ENCODE results near the gene DHX30. TPM values are rescaled to one million over a fixed set of nuclear protein-coding genes. Genes with fewer than 3 reads are reported as not detected.

The DHX30 gene
- polyA plus RNA-seq, 1 donor: 44.5 TPM

- Histone ChIP-seq H3K27me3 (ENCODE audit: control insufficient read depth, insufficient read depth, low read length) (no peaks in the 10 kb centered on the region), H3K9me3 (ENCODE audit: control insufficient read depth, low read depth, low read length) (no peaks in the 10 kb centered on the region), H3K4me3 (ENCODE audit: low read length) (no peak overlapping the region), H3K4me1 (ENCODE audit: control insufficient read depth, insufficient read depth, low read length) (peaks cover 13% of the 10 kb centered on the region), H3K27ac (ENCODE audit: low read length) (no peak overlapping the region), H3K36me3 (ENCODE audit: control insufficient read depth, insufficient read depth, low read length) (peaks cover 73% of the 10 kb centered on the region)
- no CpG with 5 or more reads among the region's 8 CpGs for WGBS (ENCODE audit: insufficient coverage, low lambda C conversion rate)
- no peak for DNase-seq
These were observed 64.6 kb downstream of the DHX30 start for GRCh38 chr3:47867451-47868044.

GRCh38 chr3:47868306-47868705 lies 65.4 kb downstream of the DHX30 start:
- Histone ChIP-seq H3K4me1 (ENCODE audit: control insufficient read depth, insufficient read depth, low read length) (peaks cover 19% of the 10 kb centered on the region), H3K9me3 (ENCODE audit: control insufficient read depth, low read depth, low read length) (no peaks in the 10 kb centered on the region), H3K36me3 (ENCODE audit: control insufficient read depth, insufficient read depth, low read length) (peaks cover 76% of the 10 kb centered on the region), H3K4me3 (ENCODE audit: low read length) (no peak overlapping the region), H3K27ac (ENCODE audit: low read length) (no peak overlapping the region), H3K27me3 (ENCODE audit: control insufficient read depth, insufficient read depth, low read length) (no peaks in the 10 kb centered on the region)
- no peak for DNase-seq
- no CpG with 5 or more reads among the region's 2 CpGs for WGBS (ENCODE audit: insufficient coverage, low lambda C conversion rate)

GRCh38 chr3:47870156-47870555 lies 67.2 kb downstream of the DHX30 start:
- DNase-seq: no peak
- Histone ChIP-seq H3K36me3 (ENCODE audit: control insufficient read depth, insufficient read depth, low read length) (peaks cover 64% of the 10 kb centered on the region), H3K27ac (ENCODE audit: low read length) (no peak overlapping the region), H3K27me3 (ENCODE audit: control insufficient read depth, insufficient read depth, low read length) (no peaks in the 10 kb centered on the region), H3K4me1 (ENCODE audit: control insufficient read depth, insufficient read depth, low read length) (peaks cover 19% of the 10 kb centered on the region), H3K9me3 (ENCODE audit: control insufficient read depth, low read depth, low read length) (no peaks in the 10 kb centered on the region), H3K4me3 (ENCODE audit: low read length) (no peak overlapping the region)
- no CpG with 5 or more reads among the region's 3 CpGs for WGBS (ENCODE audit: insufficient coverage, low lambda C conversion rate)

GRCh38 chr3:47870702-47871260 lies 67.8 kb downstream of the DHX30 start:
- no peaks in the 10 kb centered on the region for H3K9me3 ChIP-seq (ENCODE audit: control insufficient read depth, low read depth, low read length)
- no CpG with 5 or more reads among the region's 12 CpGs for WGBS (ENCODE audit: insufficient coverage, low lambda C conversion rate)
- no peaks in the 10 kb centered on the region for H3K27me3 ChIP-seq (ENCODE audit: control insufficient read depth, insufficient read depth, low read length)
- peaks cover 64% of the 10 kb centered on the region for H3K36me3 ChIP-seq (ENCODE audit: control insufficient read depth, insufficient read depth, low read length)
- H3K4me1 ChIP-seq (ENCODE audit: control insufficient read depth, insufficient read depth, low read length): peaks cover 19% of the 10 kb centered on the region
- DNase-seq: no peak
- H3K4me3 ChIP-seq (ENCODE audit: low read length): no peak overlapping the region
- H3K27ac ChIP-seq (ENCODE audit: low read length): peak overlapping the region; percentile 34

GRCh38 chr3:47871389-47871788 lies 68.5 kb downstream of the DHX30 start:
- no peaks in the 10 kb centered on the region for H3K27me3 ChIP-seq (ENCODE audit: control insufficient read depth, insufficient read depth, low read length)
- H3K27ac ChIP-seq (ENCODE audit: low read length): peak overlapping the region; percentile 78
- H3K36me3 ChIP-seq (ENCODE audit: control insufficient read depth, insufficient read depth, low read length): peaks cover 63% of the 10 kb centered on the region
- peak; percentile 89 to 92 for DNase-seq
- H3K4me1 ChIP-seq (ENCODE audit: control insufficient read depth, insufficient read depth, low read length): peaks cover 19% of the 10 kb centered on the region
- no peaks in the 10 kb centered on the region for H3K9me3 ChIP-seq (ENCODE audit: control insufficient read depth, low read depth, low read length)
- no peak overlapping the region for H3K4me3 ChIP-seq (ENCODE audit: low read length)
- no CpG with 5 or more reads among the region's 2 CpGs for WGBS (ENCODE audit: insufficient coverage, low lambda C conversion rate)

GRCh38 chr3:47872916-47873315 lies 70.0 kb downstream of the DHX30 start:
- peaks cover 54% of the 10 kb centered on the region for H3K36me3 ChIP-seq (ENCODE audit: control insufficient read depth, insufficient read depth, low read length)
- 65% methylated on average over 3 of the region's 4 CpGs for WGBS (ENCODE audit: insufficient coverage, low lambda C conversion rate)
- H3K4me3 ChIP-seq (ENCODE audit: low read length): no peak overlapping the region
- peaks cover 19% of the 10 kb centered on the region for H3K4me1 ChIP-seq (ENCODE audit: control insufficient read depth, insufficient read depth, low read length)
- no peak for DNase-seq
- no peaks in the 10 kb centered on the region for H3K27me3 ChIP-seq (ENCODE audit: control insufficient read depth, insufficient read depth, low read length)
- H3K27ac ChIP-seq (ENCODE audit: low read length): peak overlapping the region; percentile 78
- no peaks in the 10 kb centered on the region for H3K9me3 ChIP-seq (ENCODE audit: control insufficient read depth, low read depth, low read length)

- Histone ChIP-seq H3K27me3 (ENCODE audit: control insufficient read depth, insufficient read depth, low read length) (no peaks in the 10 kb centered on the region), H3K9me3 (ENCODE audit: control insufficient read depth, low read depth, low read length) (no peaks in the 10 kb centered on the region), H3K36me3 (ENCODE audit: control insufficient read depth, insufficient read depth, low read length) (peaks cover 40% of the 10 kb centered on the region), H3K4me3 (ENCODE audit: low read length) (no peak overlapping the region), H3K4me1 (ENCODE audit: control insufficient read depth, insufficient read depth, low read length) (peaks cover 19% of the 10 kb centered on the region), H3K27ac (ENCODE audit: low read length) (no peak overlapping the region)
- no CpG with 5 or more reads among the region's 2 CpGs for WGBS (ENCODE audit: insufficient coverage, low lambda C conversion rate)
- no peak for DNase-seq
These were observed 71.5 kb downstream of the DHX30 start for GRCh38 chr3:47874438-47874837.

GRCh38 chr3:47874913-47875312 lies 72.0 kb downstream of the DHX30 start:
- Histone ChIP-seq H3K9me3 (ENCODE audit: control insufficient read depth, low read depth, low read length) (no peaks in the 10 kb centered on the region), H3K27me3 (ENCODE audit: control insufficient read depth, insufficient read depth, low read length) (no peaks in the 10 kb centered on the region), H3K4me3 (ENCODE audit: low read length) (no peak overlapping the region), H3K36me3 (ENCODE audit: control insufficient read depth, insufficient read depth, low read length) (peaks cover 35% of the 10 kb centered on the region), H3K27ac (ENCODE audit: low read length) (no peak overlapping the region), H3K4me1 (ENCODE audit: control insufficient read depth, insufficient read depth, low read length) (peaks cover 19% of the 10 kb centered on the region)
- no CpG with 5 or more reads among the region's 1 CpG for WGBS (ENCODE audit: insufficient coverage, low lambda C conversion rate)
- DNase-seq: no peak

GRCh38 chr3:47877290-47877689 lies 74.4 kb downstream of the DHX30 start:
- no peaks in the 10 kb centered on the region for H3K27me3 ChIP-seq (ENCODE audit: control insufficient read depth, insufficient read depth, low read length)
- no CpG with 5 or more reads among the region's 3 CpGs for WGBS (ENCODE audit: insufficient coverage, low lambda C conversion rate)
- no peaks in the 10 kb centered on the region for H3K9me3 ChIP-seq (ENCODE audit: control insufficient read depth, low read depth, low read length)
- no peak overlapping the region for H3K4me3 ChIP-seq (ENCODE audit: low read length)
- H3K36me3 ChIP-seq (ENCODE audit: control insufficient read depth, insufficient read depth, low read length): peaks cover 20% of the 10 kb centered on the region
- H3K27ac ChIP-seq (ENCODE audit: low read length): no peak overlapping the region
- peaks cover 7% of the 10 kb centered on the region for H3K4me1 ChIP-seq (ENCODE audit: control insufficient read depth, insufficient read depth, low read length)
- DNase-seq: no peak

- Histone ChIP-seq H3K27ac (ENCODE audit: low read length) (no peak overlapping the region), H3K36me3 (ENCODE audit: control insufficient read depth, insufficient read depth, low read length) (peaks cover 18% of the 10 kb centered on the region)
- DNase-seq: no peak
These were observed 74.8 kb downstream of the DHX30 start for GRCh38 chr3:47877719-47878118.

GRCh38 chr3:47882338-47882737 lies 79.4 kb downstream of the DHX30 start:
- H3K9me3 ChIP-seq (ENCODE audit: control insufficient read depth, low read depth, low read length): peaks cover 7% of the 10 kb centered on the region
- H3K4me1 ChIP-seq (ENCODE audit: control insufficient read depth, insufficient read depth, low read length): no peaks in the 10 kb centered on the region
- no peak overlapping the region for H3K27ac ChIP-seq (ENCODE audit: low read length)
- 100% methylated on average over 1 of the region's 2 CpGs for WGBS (ENCODE audit: insufficient coverage, low lambda C conversion rate)
- DNase-seq: no peak
- peaks cover 5% of the 10 kb centered on the region for H3K36me3 ChIP-seq (ENCODE audit: control insufficient read depth, insufficient read depth, low read length)
- H3K27me3 ChIP-seq (ENCODE audit: control insufficient read depth, insufficient read depth, low read length): no peaks in the 10 kb centered on the region
- no peak overlapping the region for H3K4me3 ChIP-seq (ENCODE audit: low read length)

More at GRCh38 chr3:47877719-47878118, 74.8 kb downstream of the DHX30 start:
- no peaks in the 10 kb centered on the region for H3K27me3 ChIP-seq (ENCODE audit: control insufficient read depth, insufficient read depth, low read length)
- H3K4me1 ChIP-seq (ENCODE audit: control insufficient read depth, insufficient read depth, low read length): peaks cover 4% of the 10 kb centered on the region
- H3K4me3 ChIP-seq (ENCODE audit: low read length): no peak overlapping the region
- no peaks in the 10 kb centered on the region for H3K9me3 ChIP-seq (ENCODE audit: control insufficient read depth, low read depth, low read length)

Measured in large intestine (tissue), 3 donors.